GM21786 (cell line): Measurements from ENCODE around the gene CNOT6.
"Not testable (repeated sequence)": the region's sequence is repeated elsewhere in the genome, so short reads cannot be mapped to it uniquely, and the experiment has no call there.

ENCODE experiments used
- ATAC-seq: cut with Tn5 transposase; IDR thresholded peaks from one replicate; pipeline ENCODE4 v1.9.1; 2021; ENCODE audit not compliant: unreplicated experiment

Gene CNOT6

DNA sequence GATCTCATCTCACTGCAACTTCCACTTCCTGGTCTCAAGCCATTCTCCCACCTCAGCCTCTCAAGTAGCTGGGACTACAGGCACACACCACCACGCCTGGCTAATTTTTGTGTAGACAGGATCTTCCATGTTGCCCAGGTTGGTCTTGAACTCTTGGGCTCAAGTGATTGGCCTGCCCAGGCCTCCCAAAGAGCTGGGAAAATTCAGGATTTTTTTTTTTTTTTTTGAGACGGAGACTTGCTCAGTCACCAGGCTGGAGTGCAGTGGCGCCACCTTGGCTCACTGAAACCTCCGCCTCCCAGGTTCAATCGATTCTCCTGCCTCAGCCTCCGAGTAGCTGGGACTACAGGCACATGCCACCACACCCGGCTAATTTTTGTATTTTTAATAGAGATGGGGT, 21.8 kb downstream of the CNOT6 start:
- not testable (repeated sequence) for ATAC-seq

DNA sequence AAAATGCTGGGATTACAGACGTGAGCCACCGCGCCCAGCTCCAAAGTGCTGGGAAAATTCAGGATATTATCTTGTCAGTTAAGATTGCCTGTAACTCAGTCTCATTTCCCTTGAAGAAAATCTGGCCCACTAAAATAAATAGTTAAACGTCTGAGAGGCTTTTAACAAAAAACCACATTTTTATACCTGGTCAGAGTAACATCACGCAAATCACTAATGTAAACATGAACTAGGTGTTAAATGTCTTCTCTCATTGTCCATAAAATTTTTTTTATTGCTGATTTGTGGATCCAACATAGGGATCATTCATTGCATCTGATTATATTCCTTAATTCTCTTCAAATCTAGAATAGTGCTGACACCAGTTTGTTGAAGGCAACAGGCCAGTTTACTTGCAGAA, 22.3 kb downstream of the CNOT6 start:
- no peak for ATAC-seq

DNA sequence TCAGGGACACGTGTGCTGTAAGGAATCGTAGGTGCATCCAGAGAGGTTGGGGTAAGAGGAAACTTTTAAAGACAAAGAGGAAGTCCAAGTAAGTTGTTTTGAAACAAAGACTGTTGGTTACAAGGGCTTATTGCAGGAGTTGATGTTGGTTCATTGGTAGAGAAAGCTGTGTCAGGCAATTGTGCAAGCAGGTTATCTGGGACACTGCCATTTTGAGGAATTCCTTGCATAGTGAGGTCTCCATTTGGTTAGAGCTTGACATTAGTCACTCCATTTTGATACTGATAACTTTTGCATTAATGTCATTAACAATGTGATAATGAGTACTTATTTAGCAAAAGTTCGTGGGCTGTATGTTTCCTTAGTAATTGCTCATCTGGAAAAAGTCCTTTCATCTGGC, 24.9 kb downstream of the CNOT6 start:
- no peak for ATAC-seq

DNA sequence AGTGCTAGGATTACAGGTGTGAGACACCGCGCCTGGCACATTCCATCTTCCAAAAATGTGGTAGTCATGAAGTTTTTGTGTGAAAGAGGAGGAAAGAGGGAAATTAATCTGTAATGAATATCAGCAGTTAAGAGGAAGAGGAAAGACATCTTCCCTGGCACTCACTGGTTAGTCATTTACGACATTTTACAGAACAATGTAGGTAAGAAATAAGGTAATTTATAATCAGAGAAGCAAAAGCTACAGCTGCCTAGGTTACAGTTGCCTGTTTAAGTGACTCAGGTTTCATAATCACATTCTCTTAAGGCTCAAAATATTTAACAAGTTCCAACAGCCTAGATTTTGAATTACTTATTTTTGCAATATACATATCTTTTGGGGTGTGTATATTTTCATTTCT, 26.9 kb downstream of the CNOT6 start:
- ATAC-seq: no peak

DNA sequence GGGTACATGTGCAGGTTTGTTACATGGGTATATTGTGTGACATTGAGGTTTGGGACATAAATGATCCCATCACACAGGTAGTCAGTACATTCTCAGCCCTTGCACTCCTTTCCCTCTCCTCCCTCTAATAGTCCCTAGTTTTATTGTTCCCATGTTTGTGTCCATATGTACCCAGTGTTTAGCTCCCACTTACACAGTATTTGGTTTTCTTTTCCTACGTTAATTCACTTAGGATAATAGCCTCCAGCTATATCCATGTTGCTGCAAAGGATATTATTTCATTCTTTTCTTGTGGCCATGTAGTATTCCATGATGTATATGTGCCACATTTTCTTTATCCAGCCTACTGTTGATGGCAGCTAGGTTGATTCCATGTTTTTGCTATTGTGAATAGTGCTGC, 27.4 kb downstream of the CNOT6 start:
- no peak for ATAC-seq

DNA sequence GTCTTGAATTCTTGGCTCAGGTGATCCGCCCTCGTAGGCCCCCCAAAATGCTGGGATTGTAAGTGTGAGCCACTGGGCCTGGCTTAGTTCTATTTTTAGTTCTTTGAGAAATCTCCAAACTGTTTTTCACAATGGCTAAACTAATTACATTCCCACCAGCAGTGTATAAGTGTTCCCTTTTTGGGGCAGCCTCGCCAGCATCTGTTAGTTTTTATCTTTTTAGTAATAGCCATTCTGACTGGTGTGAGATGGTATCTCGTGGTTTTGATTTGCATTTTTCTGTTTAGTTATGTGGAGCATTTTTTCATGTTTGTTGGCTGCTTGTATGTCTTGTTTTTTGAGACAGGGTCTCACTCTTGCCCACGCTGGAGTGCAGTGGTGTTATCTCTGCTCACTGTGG, 28.2 kb downstream of the CNOT6 start:
- no peak for ATAC-seq

DNA sequence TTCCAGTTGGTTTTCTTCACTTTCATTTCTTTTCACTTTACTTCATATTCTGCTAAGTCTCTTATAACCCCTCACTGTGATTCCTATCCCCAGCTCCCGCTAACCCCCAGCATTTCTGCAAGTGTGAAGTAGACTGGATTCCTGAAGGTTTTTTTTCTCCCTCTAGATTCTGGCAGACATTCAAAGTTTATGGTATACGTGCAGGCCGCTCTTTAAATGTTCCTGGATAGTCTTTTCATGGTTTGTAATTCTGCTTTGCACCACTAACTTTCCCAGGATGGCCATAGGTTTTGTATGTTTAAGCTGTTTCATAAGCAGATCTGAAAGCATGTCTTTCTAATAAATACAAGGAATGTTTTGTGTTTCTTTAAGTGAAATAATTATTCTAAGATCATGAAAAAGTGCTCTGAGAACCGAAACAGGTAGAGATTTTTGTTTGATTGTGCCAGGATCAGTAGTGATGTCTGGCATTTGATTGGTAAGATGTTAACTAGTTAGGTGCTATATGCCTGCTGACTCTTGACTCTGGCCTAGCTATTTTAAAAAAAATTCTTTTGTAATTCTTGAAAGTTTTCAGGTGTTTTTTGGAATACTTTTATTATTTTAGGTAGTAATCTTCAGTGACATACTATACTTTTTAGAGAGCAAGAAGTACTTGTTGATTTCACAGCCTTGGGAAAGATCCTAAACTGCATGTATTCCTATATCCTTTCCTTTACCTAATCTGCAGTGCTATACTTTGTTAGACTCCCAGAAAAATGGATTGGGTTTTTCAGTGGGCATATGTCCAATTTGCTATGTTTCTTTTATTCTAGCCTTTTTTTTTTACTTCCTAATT, 29.7 kb downstream of the CNOT6 start:
- no peak for ATAC-seq

DNA sequence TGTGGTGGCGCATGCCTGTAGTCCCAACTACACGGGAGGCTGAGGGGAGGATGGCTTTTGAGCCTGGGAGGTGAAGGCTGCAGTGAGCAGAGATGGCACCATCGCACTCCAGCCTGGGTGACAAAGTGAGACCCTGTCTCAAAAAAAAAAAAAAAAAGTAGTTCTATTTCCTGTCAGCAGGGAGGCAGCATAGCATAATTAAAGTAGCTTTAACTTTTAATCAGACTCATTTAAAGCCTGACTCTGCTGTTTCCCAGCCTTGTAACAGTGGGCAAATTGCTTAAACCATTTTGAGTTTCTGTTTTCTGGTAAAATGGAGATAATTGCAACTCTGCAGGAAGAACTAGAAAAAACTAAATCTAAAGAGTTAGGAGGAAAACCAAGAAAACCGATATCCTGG, 31.2 kb downstream of the CNOT6 start:
- no peak for ATAC-seq

DNA sequence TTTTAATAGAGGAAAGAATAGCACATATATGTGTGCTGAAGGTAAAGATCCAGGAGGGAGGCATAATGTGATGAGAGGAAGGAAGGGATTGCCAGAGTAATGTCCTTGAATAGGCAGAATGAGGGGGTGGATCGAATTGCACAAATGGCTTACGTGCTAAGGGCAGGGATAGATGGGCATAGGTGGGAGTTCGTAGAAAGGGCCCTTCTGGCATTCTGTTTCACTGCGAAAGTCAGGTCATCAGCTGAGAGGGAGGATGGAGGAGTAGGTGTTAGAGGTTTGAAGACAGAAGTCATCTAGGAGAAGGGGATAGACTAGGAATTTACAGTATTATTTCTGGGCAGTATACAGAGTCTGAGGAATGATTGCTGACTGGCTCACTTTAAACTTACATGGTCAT, 32.1 kb downstream of the CNOT6 start:
- no peak for ATAC-seq

DNA sequence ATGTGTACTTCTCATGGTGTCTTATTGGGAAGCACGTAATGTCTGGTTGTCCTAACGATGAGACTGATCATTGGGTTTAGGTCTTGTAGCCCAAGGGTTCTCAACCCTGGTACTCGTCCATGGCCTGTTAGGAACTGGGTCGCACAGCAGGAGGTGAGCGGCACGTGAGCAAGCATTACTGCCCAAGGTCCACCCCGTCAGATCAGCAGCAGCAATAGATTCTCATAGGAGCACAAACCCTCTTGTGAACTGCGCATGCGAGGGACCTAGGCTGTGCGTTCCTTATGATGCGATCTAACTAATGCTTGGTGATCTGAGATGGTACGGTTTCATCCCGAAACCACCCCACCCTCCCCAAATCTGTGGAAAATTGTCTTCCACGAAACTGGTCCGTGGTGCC, 33.5 kb downstream of the CNOT6 start:
- ATAC-seq: no peak

DNA sequence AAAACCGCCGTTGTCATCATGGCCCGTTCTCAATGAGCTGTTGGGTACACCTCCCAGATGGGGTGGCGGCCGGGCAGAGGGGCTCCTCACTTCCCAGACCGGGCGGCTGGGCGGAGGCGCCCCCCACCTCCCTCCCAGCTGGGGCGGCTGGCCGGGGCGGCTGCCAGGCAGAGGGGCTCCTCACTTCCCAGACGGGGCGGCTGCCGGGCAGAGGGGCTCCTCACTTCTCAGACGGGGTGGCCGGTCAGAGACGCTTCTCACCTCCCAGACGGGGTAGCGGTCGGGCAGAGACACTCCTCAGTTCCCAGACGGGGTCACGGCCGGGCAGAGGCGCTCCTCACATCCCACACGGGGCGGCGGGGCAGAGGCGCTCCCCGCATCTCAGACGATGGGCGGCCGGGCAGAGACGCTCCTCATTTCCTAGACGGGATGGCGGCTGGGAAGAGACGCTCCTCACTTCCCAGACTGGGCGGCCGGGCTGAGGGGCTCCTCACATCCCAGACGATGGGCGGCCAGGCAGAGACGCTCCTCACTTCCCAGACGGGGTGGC, 36.9 kb downstream of the CNOT6 start:
- not testable (repeated sequence) for ATAC-seq

DNA sequence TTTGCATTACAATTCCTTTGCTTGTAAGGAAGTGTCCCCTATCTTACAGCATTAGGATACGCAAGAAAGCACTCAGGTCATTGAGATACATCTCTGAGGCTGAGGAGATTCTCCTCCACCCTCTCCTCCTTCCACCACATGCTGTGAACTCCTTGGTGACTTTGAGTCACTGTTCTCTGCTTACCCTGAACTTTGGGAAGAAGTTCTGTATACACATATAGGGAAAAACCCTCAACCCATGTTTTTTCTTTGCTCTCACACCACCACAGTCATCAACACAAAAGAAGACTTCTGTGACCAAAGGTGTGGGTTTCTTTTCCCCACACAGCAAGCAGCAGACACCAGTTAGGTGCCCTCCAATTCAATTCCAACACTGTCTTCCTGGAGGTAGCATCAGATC, 38.1 kb downstream of the CNOT6 start:
- no peak for ATAC-seq

DNA sequence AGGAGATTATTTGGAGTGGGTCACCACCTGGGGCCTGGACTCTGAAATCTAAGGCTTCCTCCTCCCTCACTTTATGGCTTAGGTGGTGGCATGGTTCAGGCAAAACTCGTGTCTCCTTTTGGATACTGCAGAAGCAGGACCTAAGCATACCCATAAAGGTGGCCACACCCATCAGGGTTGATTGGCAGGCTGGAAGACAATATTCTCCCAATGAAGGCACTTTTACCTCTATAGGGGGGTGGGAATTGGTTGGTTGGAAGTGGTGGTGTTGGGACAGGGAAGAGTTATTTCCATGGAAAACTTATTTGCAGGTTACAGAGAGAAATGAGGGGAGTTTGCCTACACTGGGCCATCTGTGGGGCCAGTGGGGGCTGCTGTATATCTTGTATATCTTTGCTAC, 39.7 kb downstream of the CNOT6 start:
- ATAC-seq: no peak

DNA sequence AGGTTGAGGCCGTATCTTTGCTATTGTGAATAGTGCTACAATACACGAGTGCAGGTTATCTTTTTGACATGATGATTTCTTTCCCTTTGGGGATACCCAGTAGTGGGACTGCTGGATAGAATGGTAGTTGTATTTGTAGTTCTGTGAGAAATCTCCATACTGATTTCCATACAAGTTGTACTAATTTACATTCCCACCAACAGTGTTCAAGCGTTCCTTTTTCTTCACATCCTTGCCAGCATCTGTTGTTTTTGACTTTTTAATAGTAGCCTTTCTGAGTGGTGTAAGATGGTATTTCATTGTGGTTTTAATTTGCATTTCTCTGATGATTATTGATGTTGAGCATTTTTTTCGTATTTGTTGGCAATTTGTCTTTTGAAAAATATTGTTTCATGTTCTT, 41.4 kb downstream of the CNOT6 start:
- ATAC-seq: no peak

DNA sequence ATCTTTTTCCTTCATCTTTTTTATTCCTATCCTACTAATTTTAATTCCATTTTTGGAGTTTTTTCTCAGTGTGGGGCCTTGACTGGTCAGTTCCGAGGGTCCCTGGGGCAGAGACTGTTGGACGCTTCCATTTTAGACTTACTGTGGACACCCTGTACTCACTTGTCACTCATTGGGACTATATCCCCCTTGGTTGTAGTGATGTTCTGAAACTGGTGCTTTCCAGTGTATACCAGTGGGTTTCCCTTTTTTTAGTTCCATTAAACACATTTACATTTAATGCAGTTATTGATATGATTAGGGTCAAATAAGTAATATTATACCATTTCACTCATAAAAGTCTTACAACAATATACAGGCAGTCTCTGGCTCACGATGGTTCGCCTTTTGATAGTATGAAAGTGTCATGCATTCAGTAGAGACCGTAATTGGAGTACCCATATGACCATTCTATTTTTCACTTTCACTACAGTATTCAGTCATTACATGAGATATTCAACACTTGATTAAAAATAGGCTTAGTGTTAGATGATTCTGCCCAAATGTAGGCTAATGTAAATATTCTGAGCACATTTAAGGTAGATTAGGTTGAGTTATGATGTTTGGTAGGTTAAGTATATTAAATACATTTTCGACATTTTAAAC, 46.0 kb downstream of the CNOT6 start:
- ATAC-seq: peak; percentile 78

DNA sequence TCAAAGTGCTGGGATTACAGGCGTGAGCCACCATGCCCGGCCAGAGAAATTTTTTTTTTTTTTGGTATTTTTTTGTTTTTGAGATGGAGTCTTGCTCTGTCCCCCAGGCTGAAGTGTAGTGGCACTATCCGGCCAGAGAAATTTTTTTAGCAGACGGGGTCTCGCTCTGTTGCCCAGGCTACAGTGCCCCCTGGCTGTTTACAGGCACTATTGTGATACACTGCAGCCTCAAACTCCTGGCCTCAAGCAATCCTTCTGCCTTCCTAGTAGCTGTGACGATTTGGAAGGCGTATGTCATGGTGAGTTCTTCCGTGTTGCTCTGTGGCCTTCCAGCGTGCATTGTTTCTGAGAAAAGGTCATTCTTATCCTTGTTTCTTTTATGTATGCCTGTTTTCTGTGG, 47.5 kb downstream of the CNOT6 start:
- no peak for ATAC-seq

DNA sequence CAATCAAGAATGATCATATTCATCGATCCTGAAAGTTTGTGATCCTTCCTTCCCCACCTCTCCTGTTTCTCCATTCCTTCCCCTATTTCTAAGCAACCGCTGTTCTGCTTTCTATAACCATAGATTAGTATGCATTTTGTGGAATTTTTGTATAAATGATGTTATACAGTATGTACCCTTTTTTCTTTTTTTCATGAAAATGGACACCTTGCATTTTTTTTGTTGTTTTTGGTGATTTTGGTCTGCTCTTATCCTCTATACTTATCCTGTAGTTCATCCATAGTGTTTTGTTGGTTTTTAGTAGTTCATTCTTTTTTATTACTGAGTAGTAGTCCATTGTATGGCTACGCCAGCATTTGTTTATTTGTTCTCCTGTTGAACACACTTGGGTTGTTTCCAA, 51.1 kb downstream of the CNOT6 start:
- no peak for ATAC-seq

DNA sequence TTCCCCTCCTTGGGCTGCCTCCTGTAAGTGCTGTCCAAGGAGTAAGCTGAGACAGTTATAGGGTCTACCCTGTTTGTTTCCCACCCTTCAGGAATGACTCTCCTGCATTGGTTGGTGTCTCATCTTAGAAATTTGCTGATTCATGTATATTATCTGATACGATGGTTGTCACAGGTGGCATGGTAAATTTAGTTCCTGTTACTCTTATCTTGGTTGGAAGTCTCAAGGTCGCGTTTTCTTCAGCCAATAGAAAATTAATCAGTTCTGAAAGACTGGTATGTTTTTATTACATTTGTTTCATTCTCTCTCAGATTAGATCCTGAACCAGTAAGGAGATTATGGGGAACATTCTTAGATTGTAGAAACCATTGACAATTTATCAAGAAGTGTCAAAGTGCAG, 54.4 kb downstream of the CNOT6 start:
- ATAC-seq: no peak

DNA sequence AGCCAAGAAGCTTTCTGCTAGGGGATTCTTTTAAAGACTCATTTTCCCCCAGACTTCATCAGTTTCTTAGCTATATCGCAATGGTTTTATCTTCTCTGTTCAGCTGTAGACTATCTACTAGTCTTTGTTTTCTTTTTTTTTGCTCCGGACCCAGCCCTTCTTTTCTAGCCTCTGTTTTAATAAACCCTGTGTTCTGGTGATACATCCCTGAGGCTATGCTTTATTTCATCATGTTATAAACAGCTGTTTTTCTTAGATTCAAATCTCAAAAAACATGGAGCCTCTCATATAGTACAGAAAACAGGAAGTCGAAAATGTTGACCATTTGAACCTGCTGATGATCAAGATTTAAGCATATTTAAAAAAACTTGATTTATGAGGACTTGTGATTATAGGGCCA, 59.4 kb downstream of the CNOT6 start:
- no peak for ATAC-seq

DNA sequence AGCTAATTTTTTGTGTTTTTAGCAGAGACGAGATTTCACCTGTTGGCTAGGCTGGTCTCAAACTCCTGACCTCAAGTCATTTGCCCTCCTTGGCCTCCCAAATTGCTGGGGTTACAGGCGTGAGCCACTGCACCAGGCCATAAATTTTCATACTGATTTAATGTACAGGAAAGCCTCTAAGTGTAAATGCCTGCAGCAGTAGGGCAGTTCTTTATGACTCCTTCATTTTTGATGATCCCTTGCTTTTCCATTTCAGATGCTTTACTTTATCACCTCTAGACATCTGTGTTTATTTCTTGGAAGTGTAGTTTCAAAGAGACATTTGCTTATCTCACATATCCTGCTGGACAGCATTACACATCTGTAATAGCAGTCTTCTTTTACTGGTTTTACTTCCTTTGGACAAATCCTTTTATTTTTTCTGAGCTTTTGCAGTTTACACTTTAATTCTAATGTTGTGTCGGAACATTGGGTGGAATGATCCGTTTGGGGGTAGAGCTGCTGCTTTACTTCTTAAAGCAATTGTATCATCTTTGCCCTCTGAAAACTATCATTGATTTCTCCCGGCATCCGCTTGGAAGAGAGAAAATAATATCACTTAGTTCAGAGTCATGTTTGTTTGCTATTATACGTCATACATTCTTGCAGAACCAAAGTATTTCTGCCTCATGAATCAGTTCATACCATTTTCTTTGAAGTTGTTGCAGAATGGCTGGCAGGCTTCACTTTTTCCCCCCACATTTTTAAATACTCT, 61.2 kb downstream of the CNOT6 start:
- no peak for ATAC-seq

DNA sequence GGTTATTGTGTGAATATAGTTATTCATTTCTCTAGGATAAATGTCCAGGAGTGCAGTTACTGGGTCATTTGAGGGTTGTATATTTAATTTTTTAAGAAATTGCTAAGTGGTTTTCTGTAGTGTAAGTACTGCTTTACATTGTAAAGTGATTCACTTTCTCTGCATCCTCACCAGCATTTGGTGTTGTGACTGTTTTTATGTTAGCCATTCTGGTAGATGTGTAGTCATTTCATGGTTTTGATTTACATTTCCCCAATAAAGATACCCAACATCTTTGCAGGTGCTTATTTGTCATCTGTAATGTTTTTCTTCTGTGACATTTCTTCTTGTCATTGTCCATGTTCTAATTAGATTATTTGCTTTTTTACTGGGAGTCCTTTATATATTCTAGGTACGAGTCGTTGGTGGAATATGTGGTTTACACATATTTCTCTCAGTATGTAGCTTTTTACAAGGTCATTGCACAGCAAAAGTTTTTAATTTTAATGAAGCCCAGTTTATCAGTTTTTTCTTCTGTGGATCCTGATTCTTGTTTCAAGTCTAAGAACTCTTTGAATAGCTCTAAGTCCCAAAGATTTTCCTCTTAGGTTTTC, 63.1 kb downstream of the CNOT6 start:
- no peak for ATAC-seq
